ENCODE measurements around the gene DESI1. TPM values are rescaled to one million over a fixed set of nuclear protein-coding genes. Genes with fewer than 3 reads are reported as not detected.

Gene DESI1
- total and polyA plus RNA-seq, 2 of the 13 experiments (the other 11 are each of a cell fraction or from before 2014, with no cell fraction given), result 21.6 to 29.2 TPM

DNA sequence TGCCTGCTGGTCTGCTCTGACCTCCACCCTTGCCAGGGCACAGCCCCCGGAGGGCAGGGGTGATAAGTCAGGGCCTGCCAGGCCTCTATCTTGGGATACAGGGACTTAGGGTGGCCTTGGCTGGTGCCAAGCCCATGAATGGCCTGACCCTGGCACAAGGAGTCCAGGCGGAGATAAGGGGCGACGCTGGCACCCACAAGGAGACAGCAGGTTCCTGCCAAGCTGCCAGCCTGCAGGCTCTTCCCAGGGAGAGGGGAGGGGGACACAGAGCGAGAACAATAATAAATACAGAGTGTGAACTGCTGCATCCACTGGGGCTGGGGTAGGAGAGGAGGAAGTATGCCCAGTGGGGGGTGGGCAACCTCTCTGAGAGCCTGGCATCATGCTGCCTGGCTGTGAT, 59.1 kb downstream of the DESI1 start:
- H3K4me3 ChIP-seq (replicated peaks in 1 of 3; ENCODE audit: insufficient read depth in 1 of 3, low read depth in 2 of 3, low read length in 3 of 3), result peak overlapping the region in 1 of 3 experiments; percentile 65; a peak in 1 of 6 replicates
- BruUV-seq (replicated peaks), result no TSS peak
- ATAC-seq, result no peak
- no peak for DNase-seq (ENCODE audit: low spot score)
- no peaks in the 10 kb centered on the region for H3K79me2 ChIP-seq (ENCODE audit: insufficient read depth, low read length)
- H3K36me3 ChIP-seq (replicated peaks in 1 of 2; ENCODE audit: control insufficient read depth in 1 of 2, insufficient read depth in 2 of 2, low read length in 2 of 2), result no peaks in the 10 kb centered on the region
- ChIA-PET POLR2A (interaction anchor here (2.3 kb wide), 1 partner anchor 10 kb away, joined by 10 read pairs; no protein-coding TSS in a partner anchor), CTCF (ENCODE audit: low intra/inter-chr PET ratio, low total read pairs) (interaction anchor here (1.8 kb wide), 1 partner anchor 18 kb away, joined by 4 read pairs; the partner anchor contains the start of gene POLR3H)
- H3K27ac ChIP-seq (ENCODE audit: extremely low read length, insufficient read depth, low read length), result no peak overlapping the region
- in situ Hi-C loops (cut with HindIII; ENCODE audit: extremely low pct_ligation_motif_present, low pct_unique_long_range_greater_than_20kb) (no loop called here), intact Hi-C loops (cut with micrococcal nuclease; ENCODE audit: unreplicated experiment) (no loop called here)
- H3K9ac ChIP-seq (ENCODE audit: insufficient read depth, low read depth, low read length), result no peak overlapping the region
- no peaks in the 10 kb centered on the region for H4K20me1 ChIP-seq (ENCODE audit: insufficient read depth, low read length)
- peak overlapping the region; percentile 91 for H3K4me2 ChIP-seq (ENCODE audit: low read depth, low read length)
- peaks cover 0 to 29% of the 10 kb centered on the region in 2 experiments; a peak in 3 of 5 replicates for H3K27me3 ChIP-seq (ENCODE audit: control insufficient read depth in 1 of 2, insufficient read depth in 2 of 2, low read length in 2 of 2)
- H2AFZ ChIP-seq (ENCODE audit: low read length), result no peak overlapping the region
- 14% methylated on average over 2 of the region's 5 CpGs for WGBS (ENCODE audit: low lambda C conversion rate)
- peaks cover 85% of the 10 kb centered on the region for H3K4me1 ChIP-seq (ENCODE audit: insufficient read depth, low read length)
- H3K9me3 ChIP-seq (ENCODE audit: low read length), result no peaks in the 10 kb centered on the region
- FAIRE-seq, result no peak
- TF ChIP-seq ELF4 (CRISPR knock-in tag; IDR thresholded peaks at IDR 0.05; ENCODE audit: borderline replicate concordance) (no peak), ZEB1 (IDR thresholded peaks at IDR 0.05; ENCODE audit: insufficient replicate concordance, low read depth) (no peak), HNRNPL (IDR thresholded peaks at IDR 0.05; ENCODE audit: low read depth, low read length) (peak; percentile 54; the same call in 1 of the 2 replicates), NCOA5 (CRISPR knock-in tag; IDR thresholded peaks at IDR 0.05) (no peak)

DNA sequence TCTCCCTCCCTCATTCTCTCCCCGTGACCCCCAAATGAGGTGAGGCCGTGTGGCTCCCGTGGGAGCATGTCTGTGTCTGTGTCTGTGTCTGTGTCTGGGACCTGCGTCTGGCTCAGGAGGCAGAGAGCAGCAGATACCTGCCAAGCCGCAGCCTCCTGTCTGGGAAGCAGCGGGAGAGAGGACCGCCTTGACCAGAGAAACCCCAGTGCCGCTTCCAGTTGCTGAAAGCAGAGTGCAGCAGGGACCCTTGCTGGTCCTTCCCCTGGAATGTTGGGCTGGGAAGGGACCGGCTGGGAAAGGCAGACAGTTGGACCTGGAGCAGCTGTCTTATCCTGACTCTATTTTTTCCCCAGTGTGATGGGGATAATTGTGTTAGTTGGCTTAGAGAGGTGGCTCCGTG, 59.5 kb downstream of the DESI1 start:
- no peaks in the 10 kb centered on the region for H3K36me3 ChIP-seq (replicated peaks in 1 of 2; ENCODE audit: control insufficient read depth in 1 of 2, insufficient read depth in 2 of 2, low read length in 2 of 2)
- H2AFZ ChIP-seq (ENCODE audit: low read length), result no peak overlapping the region
- peaks cover 90% of the 10 kb centered on the region for H3K4me1 ChIP-seq (ENCODE audit: insufficient read depth, low read length)
- no peak overlapping the region for H3K27ac ChIP-seq (ENCODE audit: extremely low read length, insufficient read depth, low read length)
- FAIRE-seq (no peak), ATAC-seq (peak; percentile 28), DNase-seq (ENCODE audit: low spot score) (no peak)
- intact Hi-C loops (cut with micrococcal nuclease; ENCODE audit: unreplicated experiment) (no loop called here), in situ Hi-C loops (cut with HindIII; ENCODE audit: extremely low pct_ligation_motif_present, low pct_unique_long_range_greater_than_20kb) (no loop called here)
- POLR2A ChIA-PET, result interaction anchor here (1.1 to 2.3 kb wide), 5 partner anchors 10 to 60 kb away, joined by 4 to 10 read pairs (median 6); partner anchors contain the start of genes DESI1, POLR3H and XRCC6
- H3K79me2 ChIP-seq (ENCODE audit: insufficient read depth, low read length), result no peaks in the 10 kb centered on the region
- peaks cover 0 to 29% of the 10 kb centered on the region in 2 experiments; a peak in 4 of 5 replicates for H3K27me3 ChIP-seq (ENCODE audit: control insufficient read depth in 1 of 2, insufficient read depth in 2 of 2, low read length in 2 of 2)
- CTCF ChIA-PET (ENCODE audit: low intra/inter-chr PET ratio, low total read pairs), result interaction anchor here (1.8 kb wide), 1 partner anchor 17 kb away, joined by 4 read pairs; the partner anchor contains the start of gene POLR3H
- H3K4me2 ChIP-seq (ENCODE audit: low read depth, low read length), result peak overlapping the region; percentile 91
- BruUV-seq (replicated peaks), result no TSS peak
- 0% methylated on average over 5 of the region's 10 CpGs for WGBS (ENCODE audit: low lambda C conversion rate)
- H3K9me3 ChIP-seq (ENCODE audit: low read length), result no peaks in the 10 kb centered on the region
- peak overlapping the region; percentile 6; the same call in 1 of the 2 replicates for H3K9ac ChIP-seq (ENCODE audit: insufficient read depth, low read depth, low read length)
- H3K4me3 ChIP-seq (replicated peaks in 1 of 3; ENCODE audit: insufficient read depth in 1 of 3, low read depth in 2 of 3, low read length in 3 of 3), result peak overlapping the region in 2 of 3 experiments; percentile 34 to 65; a peak in 4 of 6 replicates
- no peaks in the 10 kb centered on the region for H4K20me1 ChIP-seq (ENCODE audit: insufficient read depth, low read length)
- TF ChIP-seq, protein P1, sequence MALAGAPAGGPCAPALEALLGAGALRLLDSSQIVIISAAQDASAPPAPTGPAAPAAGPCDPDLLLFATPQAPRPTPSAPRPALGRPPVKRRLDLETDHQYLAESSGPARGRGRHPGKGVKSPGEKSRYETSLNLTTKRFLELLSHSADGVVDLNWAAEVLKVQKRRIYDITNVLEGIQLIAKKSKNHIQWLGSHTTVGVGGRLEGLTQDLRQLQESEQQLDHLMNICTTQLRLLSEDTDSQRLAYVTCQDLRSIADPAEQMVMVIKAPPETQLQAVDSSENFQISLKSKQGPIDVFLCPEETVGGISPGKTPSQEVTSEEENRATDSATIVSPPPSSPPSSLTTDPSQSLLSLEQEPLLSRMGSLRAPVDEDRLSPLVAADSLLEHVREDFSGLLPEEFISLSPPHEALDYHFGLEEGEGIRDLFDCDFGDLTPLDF (CRISPR knock-in tag; IDR thresholded peaks at IDR 0.05), result no peak
- TF ChIP-seq, protein P2, sequence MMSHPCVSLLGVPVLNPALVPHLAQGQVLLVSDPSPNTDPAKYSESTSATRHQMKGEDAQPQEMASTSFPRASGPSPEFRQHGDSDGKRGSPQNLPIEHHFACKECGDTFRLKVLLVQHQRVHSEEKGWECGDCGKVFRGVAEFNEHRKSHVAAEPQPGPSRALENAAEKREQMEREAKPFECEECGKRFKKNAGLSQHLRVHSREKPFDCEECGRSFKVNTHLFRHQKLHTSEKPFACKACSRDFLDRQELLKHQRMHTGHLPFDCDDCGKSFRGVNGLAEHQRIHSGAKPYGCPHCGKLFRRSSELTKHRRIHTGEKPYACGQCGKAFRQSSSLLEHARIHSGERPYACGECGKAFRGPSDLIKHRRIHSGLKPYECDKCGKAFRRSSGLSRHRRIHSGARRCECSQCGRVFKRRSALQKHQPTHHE (CRISPR knock-in tag; IDR thresholded peaks at IDR 0.05; ENCODE audit: borderline replicate concordance), result no peak
- TF ChIP-seq, protein P3, sequence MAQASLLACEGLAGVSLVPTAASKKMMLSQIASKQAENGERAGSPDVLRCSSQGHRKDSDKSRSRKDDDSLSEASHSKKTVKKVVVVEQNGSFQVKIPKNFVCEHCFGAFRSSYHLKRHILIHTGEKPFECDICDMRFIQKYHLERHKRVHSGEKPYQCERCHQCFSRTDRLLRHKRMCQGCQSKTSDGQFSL (CRISPR knock-in tag; IDR thresholded peaks at IDR 0.05), result no peak
- peak; percentile 39 for TF ChIP-seq TEAD3 (CRISPR knock-in tag; optimal IDR thresholded peaks at IDR 0.05; ENCODE audit: borderline replicate concordance)
- no peak for TF ChIP-seq MATR3 (CRISPR knock-in tag; IDR thresholded peaks at IDR 0.05)
- TF ChIP-seq ZNF891 (CRISPR knock-in tag; IDR thresholded peaks at IDR 0.05), result peak; percentile 30; the same call in 1 of the 2 replicates
- no peak for TF ChIP-seq SMC3 (IDR thresholded peaks at IDR 0.05; ENCODE audit: low read length)
- no peak for TF ChIP-seq PRPF4 (IDR thresholded peaks at IDR 0.05; ENCODE audit: low read depth, low read length, poor library complexity, severe bottlenecking)
- no peak for TF ChIP-seq ZNF598 (CRISPR knock-in tag; IDR thresholded peaks at IDR 0.05; ENCODE audit: borderline replicate concordance)
- TF ChIP-seq, protein P4, sequence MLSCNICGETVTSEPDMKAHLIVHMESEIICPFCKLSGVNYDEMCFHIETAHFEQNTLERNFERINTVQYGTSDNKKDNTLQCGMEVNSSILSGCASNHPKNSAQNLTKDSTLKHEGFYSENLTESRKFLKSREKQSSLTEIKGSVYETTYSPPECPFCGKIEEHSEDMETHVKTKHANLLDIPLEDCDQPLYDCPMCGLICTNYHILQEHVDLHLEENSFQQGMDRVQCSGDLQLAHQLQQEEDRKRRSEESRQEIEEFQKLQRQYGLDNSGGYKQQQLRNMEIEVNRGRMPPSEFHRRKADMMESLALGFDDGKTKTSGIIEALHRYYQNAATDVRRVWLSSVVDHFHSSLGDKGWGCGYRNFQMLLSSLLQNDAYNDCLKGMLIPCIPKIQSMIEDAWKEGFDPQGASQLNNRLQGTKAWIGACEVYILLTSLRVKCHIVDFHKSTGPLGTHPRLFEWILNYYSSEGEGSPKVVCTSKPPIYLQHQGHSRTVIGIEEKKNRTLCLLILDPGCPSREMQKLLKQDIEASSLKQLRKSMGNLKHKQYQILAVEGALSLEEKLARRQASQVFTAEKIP (CRISPR knock-in tag; IDR thresholded peaks at IDR 0.05; ENCODE audit: borderline replicate concordance), result no peak

Measured in HepG2 (cell line).